MG63 (cell line): ENCODE measurements around the gene INF2. TPM values are rescaled to one million over a fixed set of nuclear protein-coding genes. Genes with fewer than 3 reads are reported as not detected.

ENCODE experiments used
- DNase-seq: peaks from one replicate; pipeline ENCODE4 v3.0.0-alpha.2; 2020
- H3K27me3 ChIP-seq: fragments of 250-450 bp; sonication (Bioruptor Pico); 2 replicates; pipeline ENCODE4 v1.5.1; 2020; ENCODE audit warnings: mild to moderate bottlenecking, moderate library complexity
- H3K36me3 ChIP-seq: fragments of 250-450 bp; sonication (Bioruptor Pico); 2 replicates; pipeline ENCODE4 v1.5.1; 2020; ENCODE audit warnings: mild to moderate bottlenecking, moderate library complexity
- H3K4me3 ChIP-seq: fragments of 250-450 bp; sonication (Bioruptor Pico); 2 replicates; pipeline ENCODE4 v1.5.1; 2020; ENCODE audit warnings: mild to moderate bottlenecking, moderate library complexity
- H3K9me3 ChIP-seq: fragments of 250-450 bp; sonication (Bioruptor Pico); 2 replicates; pipeline ENCODE4 v1.5.1; 2020; ENCODE audit warnings: mild to moderate bottlenecking, moderate library complexity
- total RNA-seq: library from RNA; depleted of rRNA; stranded (reverse); fragments of >200 nt; shearing (Covaris generic); gene quantifications from 2 replicates; pipeline ENCODE4 v1.2.3, GENCODE V29; 2014; ENCODE audit warnings: low replicate concordance

INF2 gene
- total RNA-seq, 1 experiment from 2014 or later, result 31.4 TPM

DNA sequence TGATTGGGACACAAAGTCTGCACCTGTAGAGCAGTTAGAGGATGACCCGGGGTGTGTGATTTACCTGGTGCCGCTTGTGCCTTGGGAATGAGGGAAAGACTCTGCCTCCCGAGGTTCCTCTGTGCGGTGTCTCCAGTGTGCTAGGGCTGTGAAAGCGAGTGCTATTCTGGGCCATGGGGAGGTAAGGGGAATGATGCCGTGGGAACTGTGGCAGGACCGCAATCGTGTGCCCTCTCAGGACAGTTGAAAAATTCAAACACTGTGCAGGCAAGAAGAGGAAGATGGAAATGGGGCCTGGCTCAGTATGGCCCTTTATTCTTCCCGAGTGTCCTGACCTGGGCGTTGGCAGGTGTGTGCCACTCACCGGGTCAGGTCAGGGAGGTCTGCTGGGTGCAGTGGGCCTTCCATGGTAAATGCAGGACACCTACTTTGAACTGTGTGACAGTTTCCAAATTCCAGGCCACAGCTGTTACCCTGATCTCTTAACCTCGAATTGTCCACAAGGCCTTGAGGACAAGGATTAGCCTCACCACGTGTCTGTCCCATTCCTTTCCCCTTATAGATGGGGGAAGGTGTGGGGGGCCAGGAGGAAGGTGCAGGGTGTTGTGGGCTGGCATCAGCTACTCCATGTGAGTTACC lies 64.9 kb downstream of the INF2 start:
- DNase-seq, result no peak
- H3K4me3 ChIP-seq, result peak overlapping the region; percentile 76
- H3K27me3 ChIP-seq, result no peaks in the 10 kb centered on the region
- peaks cover 15% of the 10 kb centered on the region for H3K36me3 ChIP-seq
- H3K9me3 ChIP-seq, result no peaks in the 10 kb centered on the region

DNA sequence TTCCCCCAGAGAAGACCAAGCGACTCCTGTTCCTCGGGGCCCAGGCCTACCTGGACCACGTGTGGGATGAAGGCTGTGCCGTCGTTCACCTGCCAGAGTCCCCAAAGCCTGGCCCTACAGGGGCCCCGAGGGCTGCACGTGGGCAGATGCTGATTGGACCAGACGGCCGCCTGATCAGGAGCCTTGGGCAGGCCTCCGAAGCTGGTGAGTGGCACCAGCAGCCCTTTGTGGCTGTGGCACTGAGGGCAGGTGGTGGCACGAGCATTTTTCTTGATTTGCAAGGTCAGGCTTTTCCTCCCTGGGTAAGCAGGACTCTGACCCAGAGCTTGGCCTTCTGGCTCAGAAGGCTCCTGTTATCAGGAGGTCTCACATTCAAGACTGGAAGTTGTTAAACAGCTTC lies 66.2 kb downstream of the INF2 start:
- H3K27me3 ChIP-seq, result no peaks in the 10 kb centered on the region
- no peak for DNase-seq
- H3K4me3 ChIP-seq, result no peak overlapping the region
- peaks cover 15% of the 10 kb centered on the region for H3K36me3 ChIP-seq
- H3K9me3 ChIP-seq, result no peaks in the 10 kb centered on the region

GRCh38 chr14:104756477-104757237 lies 67.2 kb downstream of the INF2 start:
- H3K9me3 ChIP-seq, result no peaks in the 10 kb centered on the region
- no peaks in the 10 kb centered on the region for H3K27me3 ChIP-seq
- no peak overlapping the region for H3K4me3 ChIP-seq
- H3K36me3 ChIP-seq, result peaks cover 16% of the 10 kb centered on the region
- DNase-seq, result no peak

GRCh38 chr14:104757238-104757585 lies 67.8 kb downstream of the INF2 start:
- DNase-seq, result no peak
- H3K9me3 ChIP-seq, result no peaks in the 10 kb centered on the region
- H3K36me3 ChIP-seq, result peaks cover 21% of the 10 kb centered on the region
- no peak overlapping the region for H3K4me3 ChIP-seq
- no peaks in the 10 kb centered on the region for H3K27me3 ChIP-seq

DNA sequence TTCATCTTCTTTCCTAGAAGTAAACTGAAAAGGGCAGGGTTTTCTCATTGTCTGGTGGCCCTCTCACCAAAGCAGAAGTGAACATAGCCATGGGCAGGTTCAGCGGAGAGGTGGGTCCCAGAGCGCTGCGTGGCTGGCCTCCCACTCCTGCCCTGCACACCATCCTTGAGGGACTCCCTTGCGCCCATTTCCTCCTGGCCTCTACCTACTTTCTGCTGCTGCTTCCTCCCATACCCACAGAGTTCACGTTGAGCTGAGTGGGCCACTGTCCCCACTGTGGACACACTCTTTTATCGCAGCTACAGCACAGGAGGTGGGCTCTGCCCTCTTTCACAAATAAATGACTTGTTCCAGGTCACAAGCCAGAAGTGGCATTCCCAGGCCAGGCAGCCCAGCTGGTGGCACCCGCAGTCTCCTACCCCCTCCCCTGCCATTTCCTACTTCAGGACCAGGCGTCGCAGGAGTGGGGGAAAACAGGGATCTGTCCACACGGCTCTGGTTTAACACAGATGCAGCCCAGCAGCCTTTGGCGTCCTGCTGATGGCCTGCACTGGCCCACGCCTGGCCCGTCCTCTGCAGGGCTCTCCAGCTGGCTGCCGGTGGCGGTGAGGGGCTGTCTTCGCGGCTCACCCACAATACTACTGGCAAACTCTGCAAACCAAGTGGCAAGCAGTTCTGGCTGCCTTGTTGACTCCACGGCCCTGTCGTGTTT lies 68.4 kb downstream of the INF2 start:
- Histone ChIP-seq H3K27me3 (no peaks in the 10 kb centered on the region), H3K4me3 (no peak overlapping the region), H3K36me3 (peaks cover 21% of the 10 kb centered on the region), H3K9me3 (no peaks in the 10 kb centered on the region)
- no peak for DNase-seq

- no peak overlapping the region for H3K4me3 ChIP-seq
- H3K9me3 ChIP-seq, result no peaks in the 10 kb centered on the region
- H3K36me3 ChIP-seq, result peaks cover 21% of the 10 kb centered on the region
- no peaks in the 10 kb centered on the region for H3K27me3 ChIP-seq
- DNase-seq, result no peak
Observed at GRCh38 chr14:104758981-104759969, 69.9 kb downstream of the INF2 start.

- Histone ChIP-seq H3K36me3 (peaks cover 6% of the 10 kb centered on the region), H3K4me3 (no peak overlapping the region), H3K27me3 (no peaks in the 10 kb centered on the region), H3K9me3 (no peaks in the 10 kb centered on the region; the same call in 1 of the 2 replicates)
- no peak for DNase-seq
Observed at GRCh38 chr14:104765517-104765916, 76.1 kb downstream of the INF2 start.

DNA sequence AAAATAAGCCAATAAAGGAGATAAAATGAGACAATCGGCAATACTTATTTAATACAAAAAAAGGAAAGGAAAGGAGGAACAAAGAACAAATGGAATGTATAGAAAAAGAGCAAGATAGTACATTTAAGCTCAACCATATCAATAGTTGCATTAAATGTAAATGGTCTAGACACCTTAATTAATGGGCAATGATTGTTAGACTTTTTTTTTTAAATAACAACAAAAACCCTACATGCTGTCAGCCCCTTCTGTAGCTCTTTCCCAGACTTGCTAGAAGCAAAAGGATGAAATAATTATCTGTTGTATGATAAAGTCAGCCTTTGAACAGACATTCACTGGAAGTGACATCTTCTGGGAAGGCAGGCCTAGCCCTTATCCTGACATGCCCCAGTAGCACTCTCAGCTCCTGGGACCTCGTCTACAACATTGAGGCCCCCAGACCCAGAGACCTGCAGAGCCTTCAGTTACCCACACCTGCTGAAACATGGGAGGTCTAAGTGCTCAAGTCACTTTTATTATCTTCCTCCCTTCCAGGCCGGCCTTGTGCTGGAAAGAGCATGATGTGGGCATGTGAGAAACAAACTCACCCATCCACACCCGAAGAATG lies 76.9 kb downstream of the INF2 start:
- Histone ChIP-seq H3K4me3 (no peak overlapping the region), H3K36me3 (peaks cover 12% of the 10 kb centered on the region), H3K27me3 (no peaks in the 10 kb centered on the region), H3K9me3 (no peaks in the 10 kb centered on the region; the same call in none of the 2 replicates)
- DNase-seq, result no peak

DNA sequence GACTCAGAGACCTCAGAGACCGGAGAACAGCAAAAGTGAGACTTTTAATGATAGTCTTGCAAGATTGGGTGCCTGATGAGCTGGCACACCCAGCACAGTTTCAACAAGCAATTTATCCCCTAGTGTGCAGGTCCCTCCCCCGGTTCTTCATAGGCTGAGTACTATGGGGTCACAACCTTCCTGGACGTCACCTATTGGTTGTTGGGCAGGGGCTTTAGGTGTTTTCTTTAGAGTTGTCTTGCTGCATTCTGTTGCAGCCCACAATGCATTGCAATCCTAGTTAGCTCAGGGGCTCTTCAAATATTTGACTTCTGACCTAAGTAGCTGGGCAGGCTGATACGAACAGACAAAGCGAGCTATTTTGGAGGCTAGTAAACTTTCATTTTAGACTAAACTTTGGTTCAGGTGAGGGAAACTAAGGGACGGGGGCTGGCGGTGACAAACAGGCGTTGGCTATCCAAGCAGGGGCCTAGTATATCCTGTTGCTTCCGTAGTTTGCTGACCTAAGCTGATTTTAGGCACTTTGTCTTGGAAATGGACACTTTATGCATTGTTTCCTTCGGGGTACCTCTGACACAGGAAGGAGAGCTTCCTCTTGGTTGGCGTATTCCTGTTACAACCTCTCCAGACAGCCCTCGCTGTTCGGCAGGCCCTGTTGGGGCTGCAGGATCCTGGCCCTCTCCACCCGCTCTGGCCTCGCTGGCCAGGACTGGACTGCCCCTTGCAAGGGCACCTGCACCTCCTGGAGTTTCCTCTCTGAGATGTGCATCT lies 77.6 kb downstream of the INF2 start:
- H3K4me3 ChIP-seq, result no peak overlapping the region
- no peak for DNase-seq
- H3K36me3 ChIP-seq, result peaks cover 13% of the 10 kb centered on the region
- H3K9me3 ChIP-seq, result no peaks in the 10 kb centered on the region; the same call in none of the 2 replicates
- no peaks in the 10 kb centered on the region for H3K27me3 ChIP-seq

DNA sequence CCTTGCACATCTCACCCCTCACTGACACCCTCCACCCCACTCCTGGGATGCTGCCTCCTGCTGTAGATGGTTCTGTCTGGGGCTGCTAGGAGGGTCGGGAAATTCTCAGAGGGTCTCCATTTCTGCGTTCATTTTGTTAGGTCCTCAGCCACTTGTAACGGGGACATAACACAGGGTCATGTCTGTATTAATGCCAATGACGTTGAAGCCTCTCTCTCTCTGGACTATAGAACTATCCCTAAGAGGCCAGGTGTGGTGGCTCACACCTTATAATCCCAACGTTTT lies 78.2 kb downstream of the INF2 start:
- Histone ChIP-seq H3K36me3 (peaks cover 17% of the 10 kb centered on the region), H3K27me3 (no peaks in the 10 kb centered on the region), H3K4me3 (no peak overlapping the region), H3K9me3 (no peaks in the 10 kb centered on the region; the same call in none of the 2 replicates)
- no peak for DNase-seq

GRCh38 chr14:104768437-104769323 lies 79.3 kb downstream of the INF2 start:
- Histone ChIP-seq H3K36me3 (peaks cover 21% of the 10 kb centered on the region), H3K9me3 (no peaks in the 10 kb centered on the region; the same call in none of the 2 replicates), H3K4me3 (no peak overlapping the region), H3K27me3 (no peaks in the 10 kb centered on the region)
- peak; percentile 67 for DNase-seq

DNA sequence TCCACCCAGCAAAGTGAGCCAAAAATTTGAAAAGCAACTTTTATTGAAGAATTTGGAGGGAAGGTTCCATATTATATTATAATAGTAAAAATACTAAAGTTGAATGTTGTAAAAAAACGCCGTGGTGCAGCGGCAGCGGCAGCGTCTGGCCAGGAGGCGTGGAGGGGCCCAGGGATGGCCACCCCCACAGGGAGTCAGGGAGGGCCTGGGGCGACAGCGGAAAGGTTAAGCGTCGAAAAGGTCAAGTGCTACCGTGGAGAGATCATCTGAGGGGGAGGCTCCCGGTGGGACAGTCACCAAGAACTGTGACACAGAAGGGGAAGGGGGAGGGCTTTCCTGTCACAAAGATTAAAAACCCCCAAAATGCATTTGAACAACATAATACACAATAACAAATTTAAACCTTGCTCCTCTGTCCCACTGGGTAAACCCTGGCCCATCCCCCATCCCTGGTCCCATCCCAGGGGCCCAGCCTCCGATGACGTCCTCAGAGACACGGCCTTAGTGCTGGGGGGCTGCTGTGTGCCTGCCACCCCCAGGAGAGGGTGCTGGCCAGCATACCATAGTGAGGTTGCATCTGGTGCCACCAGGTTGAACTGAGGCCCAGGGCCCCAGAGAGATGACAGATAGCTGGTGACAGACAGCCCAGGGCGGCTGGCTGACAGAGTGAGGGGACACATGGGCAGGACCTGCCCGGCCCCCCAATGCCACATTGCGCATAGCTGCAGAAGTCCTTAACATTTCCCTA lies 80.1 kb downstream of the INF2 start:
- H3K4me3 ChIP-seq, result no peak overlapping the region
- peaks cover 21% of the 10 kb centered on the region for H3K36me3 ChIP-seq
- DNase-seq, result no peak
- H3K27me3 ChIP-seq, result no peaks in the 10 kb centered on the region
- H3K9me3 ChIP-seq, result no peaks in the 10 kb centered on the region; the same call in none of the 2 replicates

DNA sequence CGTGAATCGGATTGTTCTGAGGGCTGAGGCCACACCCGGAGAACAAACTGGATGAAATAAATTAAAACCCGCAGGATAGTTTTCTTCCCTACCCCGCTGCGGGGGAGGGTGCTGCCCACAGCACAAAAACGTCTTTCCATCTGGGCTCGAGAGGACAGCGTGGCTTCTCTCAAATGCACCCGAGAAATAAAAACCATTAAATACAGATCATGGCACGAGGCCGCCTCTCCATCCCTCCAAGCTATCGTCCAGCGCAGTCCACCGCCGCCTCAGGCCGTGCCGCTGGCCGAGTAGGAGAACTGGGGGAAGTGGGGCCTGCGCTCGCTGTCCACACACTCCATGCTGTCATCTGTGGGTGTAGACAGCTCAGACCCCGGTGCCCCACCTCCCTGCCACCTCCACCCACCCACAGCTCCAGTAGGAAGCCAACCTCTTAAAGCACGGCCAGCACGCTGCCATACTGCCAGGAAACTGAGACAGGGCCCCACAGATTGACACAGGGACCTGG lies 80.7 kb downstream of the INF2 start:
- Histone ChIP-seq H3K9me3 (no peaks in the 10 kb centered on the region; the same call in none of the 2 replicates), H3K4me3 (no peak overlapping the region), H3K36me3 (peaks cover 21% of the 10 kb centered on the region), H3K27me3 (no peaks in the 10 kb centered on the region)
- no peak for DNase-seq

GRCh38 chr14:104770851-104771272 lies 81.4 kb downstream of the INF2 start:
- no peaks in the 10 kb centered on the region for H3K27me3 ChIP-seq
- H3K9me3 ChIP-seq, result no peaks in the 10 kb centered on the region; the same call in 1 of the 2 replicates
- H3K4me3 ChIP-seq, result no peak overlapping the region
- peaks cover 21% of the 10 kb centered on the region for H3K36me3 ChIP-seq
- no peak for DNase-seq
